ENCODE data around the gene ARHGAP4.

- TF ChIP-seq, protein P1, sequence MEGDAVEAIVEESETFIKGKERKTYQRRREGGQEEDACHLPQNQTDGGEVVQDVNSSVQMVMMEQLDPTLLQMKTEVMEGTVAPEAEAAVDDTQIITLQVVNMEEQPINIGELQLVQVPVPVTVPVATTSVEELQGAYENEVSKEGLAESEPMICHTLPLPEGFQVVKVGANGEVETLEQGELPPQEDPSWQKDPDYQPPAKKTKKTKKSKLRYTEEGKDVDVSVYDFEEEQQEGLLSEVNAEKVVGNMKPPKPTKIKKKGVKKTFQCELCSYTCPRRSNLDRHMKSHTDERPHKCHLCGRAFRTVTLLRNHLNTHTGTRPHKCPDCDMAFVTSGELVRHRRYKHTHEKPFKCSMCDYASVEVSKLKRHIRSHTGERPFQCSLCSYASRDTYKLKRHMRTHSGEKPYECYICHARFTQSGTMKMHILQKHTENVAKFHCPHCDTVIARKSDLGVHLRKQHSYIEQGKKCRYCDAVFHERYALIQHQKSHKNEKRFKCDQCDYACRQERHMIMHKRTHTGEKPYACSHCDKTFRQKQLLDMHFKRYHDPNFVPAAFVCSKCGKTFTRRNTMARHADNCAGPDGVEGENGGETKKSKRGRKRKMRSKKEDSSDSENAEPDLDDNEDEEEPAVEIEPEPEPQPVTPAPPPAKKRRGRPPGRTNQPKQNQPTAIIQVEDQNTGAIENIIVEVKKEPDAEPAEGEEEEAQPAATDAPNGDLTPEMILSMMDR (IDR thresholded peaks at IDR 0.05; ENCODE audit: extremely low read depth in 1 of 2, insufficient read depth in 1 of 2, low read depth in 1 of 2, low read length in 2 of 2) = no peak
- TF ChIP-seq, protein P2, sequence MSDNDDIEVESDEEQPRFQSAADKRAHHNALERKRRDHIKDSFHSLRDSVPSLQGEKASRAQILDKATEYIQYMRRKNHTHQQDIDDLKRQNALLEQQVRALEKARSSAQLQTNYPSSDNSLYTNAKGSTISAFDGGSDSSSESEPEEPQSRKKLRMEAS (IDR thresholded peaks at IDR 0.05; ENCODE audit: insufficient read depth, insufficient read length) = no peak
These were observed 53.9 kb downstream of the ARHGAP4 start for GRCh38 chrX:153871946-153872878.

Measured in endothelial cell of umbilical vein (primary cell).